HG03378 (cell line): Measurements from ENCODE around the gene C6orf120.
"Not testable (repeated sequence)": the region's sequence is repeated elsewhere in the genome, so short reads cannot be mapped to it uniquely, and the experiment has no call there.

Experiments used
- ATAC-seq: cut with Tn5 transposase; IDR thresholded peaks from one replicate; pipeline ENCODE4 v1.9.1; 2021; ENCODE audit warnings: mild to moderate bottlenecking, moderate library complexity; ENCODE audit not compliant: unreplicated experiment

C6orf120 gene

GRCh38 chr6:169678342-169678741, 23.6 kb upstream of the C6orf120 start:
- ATAC-seq, result no peak

- ATAC-seq, result no peak
Observed at GRCh38 chr6:169684056-169684455, 17.9 kb upstream of the C6orf120 start.

DNA sequence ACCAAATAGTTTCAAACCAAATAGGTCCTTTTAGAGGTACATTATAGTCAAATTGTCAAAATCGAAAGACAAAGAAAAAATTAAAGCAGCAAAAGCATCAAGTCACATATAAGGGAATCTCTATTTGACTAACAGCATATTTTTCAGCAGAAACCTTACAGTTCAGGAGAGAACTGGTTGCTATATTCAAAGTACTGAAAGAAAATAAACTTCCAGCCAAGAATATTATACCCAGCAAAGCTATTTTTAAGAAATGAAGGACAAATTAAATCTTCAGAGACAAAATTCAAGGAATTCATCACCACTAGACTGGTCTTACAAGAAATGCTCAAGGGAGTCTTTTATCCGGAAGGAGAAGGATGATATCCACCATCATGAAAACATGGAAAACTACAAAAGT, 16.1 kb upstream of the C6orf120 start:
- no peak for ATAC-seq

DNA sequence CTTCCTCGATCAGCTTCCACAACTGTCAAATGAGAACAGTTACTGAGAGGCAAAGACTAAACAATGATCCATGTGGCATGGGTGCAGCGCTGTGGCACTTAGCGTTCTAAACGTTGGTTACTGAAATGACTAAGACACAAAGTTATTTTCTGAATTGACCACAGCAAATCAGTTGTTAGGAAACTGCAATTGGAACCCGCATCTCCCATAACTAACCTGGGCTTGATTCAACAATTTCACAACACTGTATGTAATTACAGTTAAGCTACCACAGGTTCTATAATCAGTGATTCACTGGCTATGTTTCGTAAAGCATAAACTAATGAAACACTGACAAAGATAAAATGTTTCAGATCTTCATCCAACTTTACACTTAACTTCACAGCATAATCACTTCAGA, 12.6 kb upstream of the C6orf120 start:
- no peak for ATAC-seq

DNA sequence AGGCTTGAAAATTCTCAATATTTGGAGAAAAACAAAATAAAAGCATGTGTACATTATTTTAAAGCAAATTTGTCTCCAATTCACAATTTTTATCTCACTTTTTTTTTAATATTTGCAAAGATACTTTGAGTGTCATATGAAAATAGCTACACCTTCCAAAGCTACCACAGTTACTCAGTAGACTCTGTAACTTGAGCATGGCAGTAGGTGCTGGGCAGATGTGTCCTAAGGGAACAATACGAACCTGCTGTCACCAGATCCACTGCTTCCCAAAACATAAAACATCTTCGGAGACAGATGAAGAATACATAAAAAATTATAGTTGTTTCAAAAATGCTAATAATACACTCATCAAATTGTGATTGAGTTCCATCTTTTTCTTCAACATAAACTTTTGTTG, 10.7 kb upstream of the C6orf120 start:
- no peak for ATAC-seq

- no peak for ATAC-seq
Observed at GRCh38 chr6:169692516-169692915, 9.4 kb upstream of the C6orf120 start.

DNA sequence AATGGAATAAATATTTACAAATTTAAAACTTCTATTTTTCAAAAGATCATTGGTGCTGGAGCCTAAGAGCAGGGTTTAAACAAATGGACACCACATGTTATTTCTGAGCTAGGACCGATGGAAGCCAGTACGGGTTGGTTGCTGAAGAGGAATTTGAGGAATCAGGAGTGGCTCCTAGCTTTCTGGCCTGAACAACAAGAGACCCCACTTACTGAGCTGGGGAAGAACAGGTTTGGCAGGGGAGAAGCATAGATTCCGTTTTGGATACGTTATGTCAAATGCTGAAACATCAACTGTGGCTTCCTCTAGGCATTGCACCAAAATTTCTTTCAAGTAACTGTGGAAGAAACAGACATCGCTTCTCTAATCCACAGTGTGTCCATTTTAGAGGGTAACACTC, 6.8 kb upstream of the C6orf120 start:
- ATAC-seq, result no peak

DNA sequence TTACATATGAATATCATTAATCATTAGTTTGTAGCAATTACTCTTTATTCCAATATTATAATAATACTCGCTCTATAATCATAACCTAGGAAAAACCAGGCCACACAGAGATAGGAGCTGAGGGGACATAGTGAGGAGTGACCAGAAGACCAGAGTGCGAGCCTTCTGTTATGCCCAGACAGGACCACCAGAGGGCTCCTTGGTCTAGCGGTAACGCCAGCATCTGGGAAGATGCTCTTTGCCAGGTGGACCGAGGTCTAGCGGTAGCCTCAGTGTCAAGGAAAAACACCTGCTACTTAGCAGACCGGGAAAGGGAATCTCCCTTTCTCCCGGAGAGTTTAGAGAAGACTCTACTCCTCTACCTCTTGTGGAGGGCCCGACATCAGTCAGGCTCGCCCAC, 4.8 kb upstream of the C6orf120 start:
- ATAC-seq, result not testable (repeated sequence)

- no peak for ATAC-seq
Observed at GRCh38 chr6:169700296-169700695, 1.6 kb upstream of the C6orf120 start.

DNA sequence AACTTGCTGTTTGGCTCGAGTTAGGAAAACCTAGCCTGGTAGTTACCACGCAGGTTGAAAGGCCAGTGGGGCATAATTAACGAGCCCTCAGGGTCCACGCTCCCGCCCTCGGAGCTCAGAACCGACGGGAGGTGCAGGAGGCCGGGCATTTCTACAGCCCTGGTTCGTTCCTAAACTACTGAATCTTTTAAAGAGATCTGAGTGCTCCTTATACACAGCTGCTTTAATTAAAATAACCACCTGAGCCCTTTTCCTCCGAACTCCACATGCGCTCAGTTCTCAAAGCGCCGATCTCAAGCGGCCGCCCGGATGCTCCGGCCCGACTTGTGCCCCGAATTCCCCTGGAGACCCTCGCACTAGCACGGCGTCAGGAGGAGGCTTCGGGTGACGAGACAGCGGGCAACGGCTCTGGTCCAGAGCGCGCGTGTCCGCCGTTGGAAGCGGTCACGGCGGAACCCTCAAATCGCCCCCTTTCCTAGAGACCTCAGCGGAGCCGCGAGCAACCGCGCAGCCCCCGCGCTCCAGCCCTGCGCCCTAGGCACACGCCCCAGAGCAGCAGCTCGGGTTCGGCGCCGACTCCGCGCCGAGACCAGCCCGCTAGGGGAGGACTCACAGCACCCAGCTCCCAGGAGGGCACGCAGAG, 494 bp upstream of the C6orf120 start:
- no peak for ATAC-seq

GRCh38 chr6:169702840-169703246, 917 bp downstream of the C6orf120 start:
- peak; percentile 9 for ATAC-seq

GRCh38 chr6:169707772-169708171, 5.8 kb downstream of the C6orf120 start:
- ATAC-seq, result no peak

DNA sequence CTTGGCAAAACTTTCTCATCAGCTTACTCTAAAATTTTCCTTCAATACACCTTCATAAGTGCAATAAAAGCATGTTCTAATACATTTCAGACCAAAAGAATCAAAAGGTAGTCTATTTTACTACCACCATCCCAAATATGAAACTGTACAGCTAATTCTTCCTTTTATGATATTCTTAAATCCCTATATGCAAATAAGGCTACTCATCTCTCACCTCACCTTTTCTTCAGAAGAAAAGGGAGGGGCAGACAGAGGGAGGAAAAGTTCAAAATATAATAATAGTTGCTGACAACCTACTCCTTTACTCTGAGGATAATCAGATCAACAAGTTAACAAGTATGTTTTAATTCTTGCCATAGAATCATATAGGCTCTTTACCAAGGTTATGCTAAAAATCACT, 7.4 kb downstream of the C6orf120 start:
- ATAC-seq, result no peak

GRCh38 chr6:169710009-169710408, 8.1 kb downstream of the C6orf120 start:
- ATAC-seq, result no peak

- ATAC-seq, result no peak
Observed at GRCh38 chr6:169714178-169714577, 12.3 kb downstream of the C6orf120 start.

- no peak for ATAC-seq
Observed at GRCh38 chr6:169714595-169714994, 12.7 kb downstream of the C6orf120 start.

DNA sequence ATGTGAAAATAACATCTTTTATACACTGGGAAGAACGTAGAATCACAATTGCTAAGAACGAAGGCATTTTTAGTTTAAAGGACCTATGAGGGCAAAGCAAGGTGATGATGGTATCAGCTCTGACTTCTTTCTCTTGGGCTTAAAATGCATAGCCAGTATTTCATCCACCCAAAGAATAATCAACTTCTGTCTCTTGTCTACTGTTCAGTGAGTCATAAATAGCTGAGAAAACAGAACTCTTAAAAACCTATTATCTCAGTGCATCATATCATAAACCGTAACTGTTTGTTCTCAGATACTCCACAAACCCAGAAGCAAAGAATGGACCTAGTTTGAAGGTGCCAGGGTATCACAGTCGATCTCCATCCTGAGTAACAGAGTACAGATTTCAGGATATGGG, 17.2 kb downstream of the C6orf120 start:
- ATAC-seq, result no peak

- ATAC-seq, result no peak
Observed at GRCh38 chr6:169720207-169720855, 18.4 kb downstream of the C6orf120 start.

DNA sequence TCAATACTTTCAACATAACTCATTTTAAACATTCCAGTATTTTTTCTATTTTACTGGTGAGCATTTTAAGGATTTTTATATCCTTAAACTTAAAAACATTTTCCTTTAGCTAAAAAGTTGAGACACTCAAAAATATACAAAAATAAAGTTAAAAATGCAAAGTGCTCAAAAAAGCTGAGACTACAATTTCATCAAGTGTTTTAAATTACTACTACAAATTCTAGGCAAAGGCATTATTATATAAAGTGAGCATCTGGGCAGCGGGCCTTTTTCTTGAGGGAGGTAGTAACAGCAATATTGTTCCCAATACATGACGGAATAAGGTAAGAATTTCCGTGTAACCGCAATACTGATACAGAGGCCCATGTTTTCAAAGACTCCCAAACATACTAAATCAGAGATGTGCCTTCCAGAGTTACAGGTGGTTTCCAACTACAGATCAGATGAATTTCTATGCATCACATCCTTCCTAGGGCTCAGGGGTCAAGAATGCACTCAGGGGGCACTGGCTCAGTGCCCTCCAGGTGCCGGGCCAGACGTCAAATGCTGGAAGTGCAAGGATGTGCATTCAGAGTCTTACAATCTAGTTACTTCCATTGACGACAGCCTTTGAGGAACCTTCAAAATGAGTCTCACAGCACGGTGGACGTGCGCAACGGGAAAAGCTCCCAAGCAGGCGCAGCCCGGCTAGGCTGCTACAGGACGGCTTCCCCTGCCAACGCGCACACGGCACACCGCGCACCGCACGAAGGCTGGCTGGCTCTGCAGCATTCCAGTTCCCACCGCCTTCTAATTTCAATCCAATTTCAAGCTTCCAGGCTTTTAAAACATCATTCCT, 20.7 kb downstream of the C6orf120 start:
- ATAC-seq, result no peak

GRCh38 chr6:169723200-169723909, 21.4 kb downstream of the C6orf120 start:
- ATAC-seq, result no peak

- no peak for ATAC-seq
Observed at GRCh38 chr6:169723991-169724493, 22.1 kb downstream of the C6orf120 start.
